Neural progenitor cell (in vitro differentiated cells): ENCODE results near the gene CDC14C.

ENCODE experiments used
- EZH2 ChIP-seq: fragments of 200-600 bp; sonication (generic); IDR thresholded peaks from 2 replicates; pipeline ENCODE4 v1.6.1; 2017; ENCODE audit warnings: antibody characterized with exemption, mild to moderate bottlenecking, moderate library complexity
- EZH2phosphoT487 ChIP-seq: fragments of 200-600 bp; sonication (generic); IDR thresholded peaks from 2 replicates; pipeline ENCODE4 v1.6.1; 2017; ENCODE audit warnings: antibody characterized with exemption
- TF ChIP-seq, protein P1 (sequence below): fragments of 200-600 bp; sonication (generic); IDR thresholded peaks from 2 replicates; pipeline ENCODE4 v1.5.1; 2017; ENCODE audit warnings: antibody characterized with exemption, mild to moderate bottlenecking

GRCh38 chr7:48894574-48894973 is 29.8 kb upstream of the CDC14C start:
- TF ChIP-seq, protein P1, sequence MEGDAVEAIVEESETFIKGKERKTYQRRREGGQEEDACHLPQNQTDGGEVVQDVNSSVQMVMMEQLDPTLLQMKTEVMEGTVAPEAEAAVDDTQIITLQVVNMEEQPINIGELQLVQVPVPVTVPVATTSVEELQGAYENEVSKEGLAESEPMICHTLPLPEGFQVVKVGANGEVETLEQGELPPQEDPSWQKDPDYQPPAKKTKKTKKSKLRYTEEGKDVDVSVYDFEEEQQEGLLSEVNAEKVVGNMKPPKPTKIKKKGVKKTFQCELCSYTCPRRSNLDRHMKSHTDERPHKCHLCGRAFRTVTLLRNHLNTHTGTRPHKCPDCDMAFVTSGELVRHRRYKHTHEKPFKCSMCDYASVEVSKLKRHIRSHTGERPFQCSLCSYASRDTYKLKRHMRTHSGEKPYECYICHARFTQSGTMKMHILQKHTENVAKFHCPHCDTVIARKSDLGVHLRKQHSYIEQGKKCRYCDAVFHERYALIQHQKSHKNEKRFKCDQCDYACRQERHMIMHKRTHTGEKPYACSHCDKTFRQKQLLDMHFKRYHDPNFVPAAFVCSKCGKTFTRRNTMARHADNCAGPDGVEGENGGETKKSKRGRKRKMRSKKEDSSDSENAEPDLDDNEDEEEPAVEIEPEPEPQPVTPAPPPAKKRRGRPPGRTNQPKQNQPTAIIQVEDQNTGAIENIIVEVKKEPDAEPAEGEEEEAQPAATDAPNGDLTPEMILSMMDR: no peak
- TF ChIP-seq EZH2phosphoT487 (no peak), EZH2 (no peak)
